ENCODE results near the gene FCRLA.

FCRLA gene

GRCh38 chr1:161733526-161733925, 26.5 kb downstream of the FCRLA start:
- peak; percentile 58 for DNase-seq (ENCODE audit: low read depth)
- TF ChIP-seq CTCF (conservative IDR thresholded peaks at IDR 0.05; ENCODE audit: low read depth, low read length), result no peak
- H3K4me3 ChIP-seq (ENCODE audit: low read length), result no peak overlapping the region

- H3K4me3 ChIP-seq (ENCODE audit: low read length), result no peak overlapping the region
- TF ChIP-seq CTCF (conservative IDR thresholded peaks at IDR 0.05; ENCODE audit: low read depth, low read length), result no peak
- DNase-seq (ENCODE audit: low read depth), result no peak
Measured at GRCh38 chr1:161735837-161736236, 28.8 kb downstream of the FCRLA start.

GRCh38 chr1:161736335-161736969, 29.4 kb downstream of the FCRLA start:
- DNase-seq (ENCODE audit: low read depth), result no peak
- no peak for TF ChIP-seq CTCF (conservative IDR thresholded peaks at IDR 0.05; ENCODE audit: low read depth, low read length)
- no peak overlapping the region for H3K4me3 ChIP-seq (ENCODE audit: low read length)

GRCh38 chr1:161737625-161738024, 30.6 kb downstream of the FCRLA start:
- H3K4me3 ChIP-seq (ENCODE audit: low read length), result no peak overlapping the region
- TF ChIP-seq CTCF (conservative IDR thresholded peaks at IDR 0.05; ENCODE audit: low read depth, low read length), result no peak
- no peak for DNase-seq (ENCODE audit: low read depth)

- TF ChIP-seq CTCF (conservative IDR thresholded peaks at IDR 0.05; ENCODE audit: low read depth, low read length), result peak; percentile 51
- no peak overlapping the region for H3K4me3 ChIP-seq (ENCODE audit: low read length)
- no peak for DNase-seq (ENCODE audit: low read depth)
Measured at GRCh38 chr1:161738627-161739287, 31.7 kb downstream of the FCRLA start.

- DNase-seq (ENCODE audit: low read depth), result no peak
- TF ChIP-seq CTCF (conservative IDR thresholded peaks at IDR 0.05; ENCODE audit: low read depth, low read length), result no peak
- no peak overlapping the region for H3K4me3 ChIP-seq (ENCODE audit: low read length)
Measured at GRCh38 chr1:161739865-161740566, 33.0 kb downstream of the FCRLA start.
